HepG2 (cell line): ENCODE data around the gene NEMF. TPM values are rescaled to one million over a fixed set of nuclear protein-coding genes. Genes with fewer than 3 reads are reported as not detected.

Experiments used
- CENPT ChIP-seq: sonication (generic); formaldehyde crosslinking; IDR thresholded peaks from 2 replicates; pipeline ENCODE4 v1.8.0; 2022; ENCODE audit warnings: low read depth, mild to moderate bottlenecking, moderate library complexity, missing genetic modification reagents
- FOSL2 ChIP-seq: sonication (generic); formaldehyde crosslinking; IDR thresholded peaks from 2 replicates; pipeline ENCODE4 v1.4.0; 2020; ENCODE audit warnings: missing genetic modification reagents
- KLF15 ChIP-seq: sonication (generic); formaldehyde crosslinking; IDR thresholded peaks from 2 replicates; pipeline ENCODE4 v1.8.1; 2023; ENCODE audit warnings: borderline replicate concordance, mild to moderate bottlenecking, inconsistent platforms, missing genetic modification reagents, mixed read lengths
- RCOR2 ChIP-seq: IDR thresholded peaks from 2 replicates; pipeline ENCODE4 v1.6.1; 2016; ENCODE audit warnings: missing biosample characterization, missing genetic modification reagents
- SP2 ChIP-seq: sonication (generic); formaldehyde crosslinking; IDR thresholded peaks from 2 replicates; pipeline ENCODE4 v1.5.1; 2020; ENCODE audit warnings: mild to moderate bottlenecking, missing genetic modification reagents
- SRF ChIP-seq: IDR thresholded peaks from 2 replicates; pipeline ENCODE4 v1.6.1; 2011; ENCODE audit warnings: mild to moderate bottlenecking, low read depth, low read length, moderate library complexity
- STAG1 ChIP-seq: sonication (generic); formaldehyde crosslinking; IDR thresholded peaks from 2 replicates; pipeline ENCODE4 v1.4.0; 2020; ENCODE audit warnings: missing genetic modification reagents
- TBX3 ChIP-seq: fragments of 450-650 bp; IDR thresholded peaks from 2 replicates; pipeline ENCODE4 v1.6.1; 2017; ENCODE audit warnings: antibody characterized with exemption, mild to moderate bottlenecking, inconsistent platforms, borderline replicate concordance
- TOE1 ChIP-seq: sonication (generic); formaldehyde crosslinking; IDR thresholded peaks from 2 replicates; pipeline ENCODE4 v1.4.0; 2020; ENCODE audit warnings: mild to moderate bottlenecking, missing genetic modification reagents
- ZNF124 ChIP-seq: sonication (generic); formaldehyde crosslinking; IDR thresholded peaks from 2 replicates; pipeline ENCODE4 v1.4.0; 2020; ENCODE audit warnings: missing genetic modification reagents
- ZNF18 ChIP-seq: sonication (generic); formaldehyde crosslinking; IDR thresholded peaks from 2 replicates; pipeline ENCODE4 v1.8.0; 2022; ENCODE audit warnings: mild to moderate bottlenecking, missing genetic modification reagents; ENCODE audit not compliant: insufficient replicate concordance
- ZNF264 ChIP-seq: sonication (generic); formaldehyde crosslinking; IDR thresholded peaks from 2 replicates; pipeline ENCODE4 v1.4.0; 2020; ENCODE audit warnings: missing genetic modification reagents
- ZNF276 ChIP-seq: sonication (generic); formaldehyde crosslinking; IDR thresholded peaks from 2 replicates; pipeline ENCODE4 v1.4.0; 2020; ENCODE audit warnings: mild to moderate bottlenecking, low read depth, missing genetic modification reagents
- ZNF296 ChIP-seq: sonication (generic); formaldehyde crosslinking; conservative IDR thresholded peaks from 2 replicates; pipeline ENCODE4 v1.5.0; 2020; ENCODE audit warnings: mild to moderate bottlenecking, missing genetic modification reagents
- ZNF431 ChIP-seq: sonication (generic); formaldehyde crosslinking; IDR thresholded peaks from 2 replicates; pipeline ENCODE4 v1.9.0; 2022; ENCODE audit warnings: missing genetic modification reagents, low read depth, mild to moderate bottlenecking, borderline replicate concordance
- ZNF451 ChIP-seq: sonication (generic); formaldehyde crosslinking; IDR thresholded peaks from 2 replicates; pipeline ENCODE4 v1.5.0; 2020; ENCODE audit warnings: mild to moderate bottlenecking, missing genetic modification reagents
- ZSCAN31 ChIP-seq: sonication (generic); formaldehyde crosslinking; IDR thresholded peaks from 2 replicates; pipeline ENCODE4 v1.5.0; 2020; ENCODE audit warnings: low read depth, mild to moderate bottlenecking, missing genetic modification reagents
- polyA plus RNA-seq, 8 experiments: library from polyadenylated mRNA; depleted of rRNA in 3 of 8; stranded (reverse) in 7 of 8; unstranded in 1 of 8; fragments of >200 nt; fragmentation: Illumina TruSeq in 4 of 8; extraction: Trizol in 4 of 8; gene quantifications; 2 replicates each; pipeline versions ENCODE4 v1.2.1 to v1.2.3, GENCODE V29; 2011 to 2016; ENCODE audit warnings: low read depth in 4 of 8, missing spikeins in 1 of 8, mixed read lengths in 1 of 8; ENCODE audit not compliant: insufficient read depth in 1 of 8
- total RNA-seq, 5 experiments: library from RNA; depleted of rRNA; stranded (reverse); fragments of >200 nt; fragmentation: Illumina TruSeq; extraction: Trizol; gene quantifications; 2 replicates each; pipeline ENCODE4 v1.2.3, GENCODE V29; 2016; ENCODE audit warnings: low read depth in 1 of 5
- TF ChIP-seq, protein P1 (sequence below): sonication (generic); formaldehyde crosslinking; IDR thresholded peaks from 2 replicates; pipeline ENCODE4 v1.9.0; 2022; ENCODE audit warnings: missing genetic modification reagents, mild to moderate bottlenecking, borderline replicate concordance
- TF ChIP-seq, protein P2 (sequence below): sonication (generic); formaldehyde crosslinking; IDR thresholded peaks from 2 replicates; pipeline ENCODE4 v1.4.0; 2020; ENCODE audit warnings: missing genetic modification reagents

Gene NEMF
- total and polyA plus RNA-seq, 2 of the 13 experiments (the other 11 are each of a cell fraction or from before 2014, with no cell fraction given), result 21.3 to 57.9 TPM

DNA sequence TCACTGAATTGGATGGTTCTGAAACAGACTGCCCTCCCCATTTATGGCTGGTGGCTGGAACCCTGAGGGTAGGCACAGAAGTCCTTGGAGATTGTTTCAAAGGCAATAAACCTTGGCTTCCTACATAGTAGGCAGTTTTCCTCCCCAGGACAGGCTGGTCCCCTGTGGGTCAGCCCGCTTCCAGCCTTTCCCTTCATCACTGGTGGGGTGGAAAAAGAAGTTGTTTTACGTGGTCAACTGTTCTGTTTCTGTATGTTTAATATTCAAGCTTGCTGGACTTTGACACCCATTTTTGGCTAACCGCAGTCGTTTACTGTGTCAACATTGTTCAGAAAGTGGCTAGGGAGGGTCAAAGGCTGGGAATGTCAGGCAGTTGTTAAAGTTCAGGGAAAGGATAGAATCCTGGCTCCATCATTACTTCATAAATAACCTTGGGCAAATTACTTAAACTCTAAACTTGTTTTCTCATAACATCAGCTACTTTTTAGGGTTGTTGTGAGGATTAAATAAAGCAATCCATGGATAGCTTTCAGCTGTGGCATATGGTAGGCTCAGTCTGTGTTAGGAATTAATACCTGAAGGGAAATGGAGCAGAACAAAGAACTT lies 82.3 kb downstream of the NEMF start (continued):
- TF ChIP-seq ZNF18 (CRISPR knock-in tag) (no peak), KLF15 (no peak), ZNF276 (CRISPR knock-in tag) (0 out of 2 replicates have a peak, but pooled peaks have one; percentile 28), ZNF264 (peak; percentile 28; the same call in 1 of the 2 replicates), FOSL2 (CRISPR knock-in tag) (peak; percentile 62), SP2 (no peak), ZSCAN31 (CRISPR knock-in tag) (peak; percentile 63; the same call in 1 of the 2 replicates), ZNF124 (CRISPR knock-in tag) (peak; percentile 84), STAG1 (CRISPR knock-in tag) (no peak; the same call in 1 of the 2 replicates), ZNF451 (CRISPR knock-in tag) (no peak), TOE1 (0 out of 2 replicates have a peak, but pooled peaks have one; percentile 13), CENPT (CRISPR knock-in tag) (no peak), SRF (peak; percentile 77; the same call in 1 of the 2 replicates), RCOR2 (peak; percentile 37; the same call in 1 of the 2 replicates), ZNF296 (CRISPR knock-in tag) (no peak), TBX3 (peak; percentile 76; the same call in 1 of the 2 replicates), ZNF431 (CRISPR knock-in tag) (peak; percentile 19; the same call in 1 of the 2 replicates)
- TF ChIP-seq, protein P1, sequence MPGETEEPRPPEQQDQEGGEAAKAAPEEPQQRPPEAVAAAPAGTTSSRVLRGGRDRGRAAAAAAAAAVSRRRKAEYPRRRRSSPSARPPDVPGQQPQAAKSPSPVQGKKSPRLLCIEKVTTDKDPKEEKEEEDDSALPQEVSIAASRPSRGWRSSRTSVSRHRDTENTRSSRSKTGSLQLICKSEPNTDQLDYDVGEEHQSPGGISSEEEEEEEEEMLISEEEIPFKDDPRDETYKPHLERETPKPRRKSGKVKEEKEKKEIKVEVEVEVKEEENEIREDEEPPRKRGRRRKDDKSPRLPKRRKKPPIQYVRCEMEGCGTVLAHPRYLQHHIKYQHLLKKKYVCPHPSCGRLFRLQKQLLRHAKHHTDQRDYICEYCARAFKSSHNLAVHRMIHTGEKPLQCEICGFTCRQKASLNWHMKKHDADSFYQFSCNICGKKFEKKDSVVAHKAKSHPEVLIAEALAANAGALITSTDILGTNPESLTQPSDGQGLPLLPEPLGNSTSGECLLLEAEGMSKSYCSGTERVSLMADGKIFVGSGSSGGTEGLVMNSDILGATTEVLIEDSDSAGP (CRISPR knock-in tag), result no peak
- TF ChIP-seq, protein P2, sequence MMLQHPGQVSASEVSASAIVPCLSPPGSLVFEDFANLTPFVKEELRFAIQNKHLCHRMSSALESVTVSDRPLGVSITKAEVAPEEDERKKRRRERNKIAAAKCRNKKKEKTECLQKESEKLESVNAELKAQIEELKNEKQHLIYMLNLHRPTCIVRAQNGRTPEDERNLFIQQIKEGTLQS (CRISPR knock-in tag), result 0 out of 2 replicates have a peak, but pooled peaks have one; percentile 16
